Urinary bladder (tissue), 4 donors: Measurements from ENCODE around the gene COPS8. TPM values are rescaled to one million over a fixed set of nuclear protein-coding genes. Genes with fewer than 3 reads are reported as not detected.
A peak's percentile ranks its signal among the peaks of the same experiment; 100 is the strongest.

Source experiments
- DNase-seq: peaks from one replicate; pipeline ENCODE4 v3.0.0-alpha.2; 2015; ENCODE audit errors: extremely low spot score
- H3K27ac ChIP-seq: one replicate; pipeline ENCODE4 v1.5.1; 2013; ENCODE audit warnings: low read depth, mild to moderate bottlenecking, moderate library complexity
- H3K36me3 ChIP-seq: one replicate; pipeline ENCODE4 v1.6.1; 2013; ENCODE audit warnings: mild to moderate bottlenecking, moderate library complexity; ENCODE audit not compliant: insufficient read depth
- H3K4me1 ChIP-seq: one replicate; pipeline ENCODE4 v1.6.1; 2013; ENCODE audit warnings: mild to moderate bottlenecking, moderate library complexity; ENCODE audit not compliant: insufficient read depth
- H3K4me3 ChIP-seq: one replicate; pipeline ENCODE4 v1.5.1; 2013; ENCODE audit warnings: low read depth, low read length
- WGBS: extraction: QIAGEN DNeasy Blood & Tissue Kit; methylation state at CpG from one replicate; pipeline ENCODE4 v1.1.7; 2013; 5-methylcytosine and 5-hydroxymethylcytosine counted together
- polyA plus RNA-seq: library from polyadenylated mRNA; stranded (reverse); fragments of 200-250 nt; gene quantifications from one replicate; pipeline ENCODE4 v1.2.3, GENCODE V29; 2013
- total RNA-seq: library from RNA; depleted of rRNA; stranded (reverse); fragments of >200 nt; gene quantifications from one replicate; pipeline ENCODE4 v1.2.3, GENCODE V29; 2014
- donor health status: healthy with polysubstance abuse.
- donor health status: healthy.

Gene COPS8
- total and polyA plus RNA-seq, 2 donors: 58.7 to 97.0 TPM

GRCh38 chr2:237124820-237125219 lies 39.1 kb downstream of the COPS8 start:
- H3K4me3 ChIP-seq: no peak overlapping the region
- 96% methylated on average over 7 of the region's 7 CpGs for WGBS
- H3K27ac ChIP-seq: no peak overlapping the region
- no peaks in the 10 kb centered on the region for H3K4me1 ChIP-seq
- H3K36me3 ChIP-seq: no peaks in the 10 kb centered on the region
- no peak for DNase-seq

GRCh38 chr2:237125967-237126366 lies 40.3 kb downstream of the COPS8 start:
- no peak overlapping the region for H3K4me3 ChIP-seq
- WGBS: 89% methylated on average over 6 of the region's 6 CpGs

GRCh38 chr2:237126519-237127174 lies 41.0 kb downstream of the COPS8 start:
- Histone ChIP-seq H3K36me3 (no peaks in the 10 kb centered on the region), H3K4me3 (no peak overlapping the region), H3K4me1 (no peaks in the 10 kb centered on the region), H3K27ac (peak overlapping the region; percentile 19)
- no peak for DNase-seq
- WGBS: 55% methylated on average over 13 of the region's 13 CpGs

More at GRCh38 chr2:237125967-237126366, 40.3 kb downstream of the COPS8 start:
- Histone ChIP-seq H3K4me1 (no peaks in the 10 kb centered on the region), H3K36me3 (no peaks in the 10 kb centered on the region), H3K27ac (no peak overlapping the region)
- no peak for DNase-seq

GRCh38 chr2:237128026-237128703 lies 42.5 kb downstream of the COPS8 start:
- WGBS: 16% methylated on average over 11 of the region's 11 CpGs
- peak; percentile 49 for DNase-seq
- H3K4me1 ChIP-seq: no peaks in the 10 kb centered on the region
- H3K36me3 ChIP-seq: no peaks in the 10 kb centered on the region
- H3K27ac ChIP-seq: no peak overlapping the region
- H3K4me3 ChIP-seq: no peak overlapping the region

DNA sequence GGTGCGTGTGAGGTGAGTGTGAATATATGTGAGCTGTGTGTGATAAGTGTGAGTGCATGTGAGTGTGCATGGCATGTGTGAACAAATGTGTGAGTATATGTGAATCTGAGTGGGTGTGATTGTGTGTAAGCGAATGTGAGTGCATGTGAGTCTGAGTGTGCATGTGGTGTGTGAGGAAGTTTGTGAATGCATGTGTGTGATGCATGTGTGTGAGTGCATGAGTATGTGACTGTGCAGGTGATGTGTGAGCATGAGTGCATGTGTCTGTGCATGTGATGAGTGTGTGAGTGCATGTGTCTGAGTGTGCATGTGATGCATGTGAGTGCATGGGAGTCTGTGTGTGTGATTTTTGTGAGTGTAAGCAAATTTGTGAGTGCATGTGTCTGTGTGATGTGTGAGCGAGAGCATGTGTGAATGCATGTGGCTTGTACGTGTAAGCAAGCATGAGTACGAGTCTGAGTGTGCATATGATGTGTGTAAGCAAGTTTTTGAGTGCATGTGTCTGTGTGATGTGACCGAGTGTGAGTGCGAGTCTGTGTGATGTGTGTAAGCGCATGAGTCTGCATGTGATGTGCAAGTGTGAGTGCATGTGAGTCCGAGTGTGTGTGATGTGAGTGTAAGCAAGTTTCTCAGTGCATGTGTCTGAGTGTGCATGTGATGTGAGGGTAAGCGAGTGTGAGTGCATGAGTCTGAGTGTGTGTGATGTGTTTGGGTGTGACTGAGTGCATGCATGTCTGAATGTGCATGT lies 43.3 kb downstream of the COPS8 start:
- WGBS: 94% methylated on average over 10 of the region's 10 CpGs
- H3K4me3 ChIP-seq: no peak overlapping the region
- no peak for DNase-seq
- no peaks in the 10 kb centered on the region for H3K36me3 ChIP-seq
- no peaks in the 10 kb centered on the region for H3K4me1 ChIP-seq
- H3K27ac ChIP-seq: no peak overlapping the region

DNA sequence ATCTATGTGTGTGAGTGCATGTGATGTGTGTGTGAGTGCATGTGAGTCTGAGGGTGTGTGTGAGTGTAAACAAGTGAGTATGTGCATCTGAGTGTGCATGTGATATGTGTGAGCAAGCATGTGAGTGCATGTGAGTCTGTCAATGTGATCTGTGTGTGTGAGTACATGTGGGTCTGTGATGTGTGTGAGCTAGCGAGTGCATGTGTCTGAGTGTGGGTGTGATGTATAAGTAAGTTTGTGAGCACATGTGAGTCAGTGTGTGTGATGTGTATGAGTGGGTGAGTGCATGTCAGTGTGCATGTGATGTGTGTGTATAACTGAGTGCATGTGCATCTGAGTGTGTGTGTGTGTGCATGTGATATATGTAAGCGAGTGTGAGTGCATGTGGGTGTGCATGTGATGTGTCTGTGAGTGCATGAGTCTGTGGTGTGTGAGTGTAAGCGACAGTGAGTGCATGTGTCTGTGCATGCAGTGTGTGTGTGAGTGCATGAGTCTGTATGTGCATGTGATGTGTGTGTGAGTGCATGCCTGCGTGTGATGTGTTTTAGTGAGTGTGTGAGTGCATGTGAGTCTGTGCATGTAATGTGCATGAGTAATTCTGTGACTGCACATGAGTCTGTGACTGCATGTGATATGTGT lies 44.1 kb downstream of the COPS8 start:
- no peak for DNase-seq
- WGBS: 98% methylated on average over 4 of the region's 4 CpGs
- no peak overlapping the region for H3K27ac ChIP-seq
- H3K4me3 ChIP-seq: no peak overlapping the region
- H3K4me1 ChIP-seq: no peaks in the 10 kb centered on the region
- no peaks in the 10 kb centered on the region for H3K36me3 ChIP-seq

DNA sequence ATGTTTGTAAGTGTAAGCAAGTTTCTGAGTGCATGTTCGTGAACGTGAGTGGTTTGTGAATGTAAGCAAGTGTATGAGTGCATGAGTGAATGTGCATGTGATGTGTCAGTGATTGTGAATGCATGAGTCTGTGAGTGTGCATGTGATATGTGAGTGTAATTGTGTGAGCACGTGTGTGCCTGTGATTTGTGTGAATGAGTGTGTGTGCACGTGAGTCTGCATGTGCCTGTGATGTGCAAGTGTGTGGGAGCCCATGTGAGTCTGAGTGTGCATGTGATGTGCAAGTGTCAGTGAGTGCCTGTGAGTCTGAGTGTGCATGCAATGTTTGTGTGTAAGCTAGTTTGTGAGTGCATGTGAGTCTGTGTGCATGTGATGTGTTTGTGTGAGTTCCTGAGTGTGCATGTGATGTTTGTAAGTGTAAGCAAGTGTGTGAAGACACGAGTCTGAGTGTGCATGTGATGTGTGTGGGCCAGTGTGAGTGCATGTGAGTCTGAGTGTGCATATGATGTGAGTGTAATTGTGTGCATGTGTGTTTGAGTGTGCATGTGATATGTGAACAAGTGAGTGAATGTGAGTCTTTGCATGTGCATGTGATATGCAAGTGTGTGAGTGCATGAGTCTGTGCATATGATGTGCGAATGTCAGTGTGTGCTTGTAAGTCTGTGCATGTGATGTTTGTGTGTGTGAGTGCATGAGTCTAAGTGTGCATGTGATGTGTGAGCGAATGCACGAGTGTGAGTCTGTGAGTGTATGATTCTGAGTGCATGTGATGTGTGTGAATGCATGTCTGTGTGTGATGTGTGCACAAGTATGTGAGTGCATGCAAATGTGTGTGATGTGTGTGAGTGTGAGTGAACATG lies 45.1 kb downstream of the COPS8 start:
- WGBS: 95% methylated on average over 8 of the region's 8 CpGs
- Histone ChIP-seq H3K4me3 (no peak overlapping the region), H3K27ac (no peak overlapping the region), H3K4me1 (no peaks in the 10 kb centered on the region), H3K36me3 (no peaks in the 10 kb centered on the region)
- no peak for DNase-seq

DNA sequence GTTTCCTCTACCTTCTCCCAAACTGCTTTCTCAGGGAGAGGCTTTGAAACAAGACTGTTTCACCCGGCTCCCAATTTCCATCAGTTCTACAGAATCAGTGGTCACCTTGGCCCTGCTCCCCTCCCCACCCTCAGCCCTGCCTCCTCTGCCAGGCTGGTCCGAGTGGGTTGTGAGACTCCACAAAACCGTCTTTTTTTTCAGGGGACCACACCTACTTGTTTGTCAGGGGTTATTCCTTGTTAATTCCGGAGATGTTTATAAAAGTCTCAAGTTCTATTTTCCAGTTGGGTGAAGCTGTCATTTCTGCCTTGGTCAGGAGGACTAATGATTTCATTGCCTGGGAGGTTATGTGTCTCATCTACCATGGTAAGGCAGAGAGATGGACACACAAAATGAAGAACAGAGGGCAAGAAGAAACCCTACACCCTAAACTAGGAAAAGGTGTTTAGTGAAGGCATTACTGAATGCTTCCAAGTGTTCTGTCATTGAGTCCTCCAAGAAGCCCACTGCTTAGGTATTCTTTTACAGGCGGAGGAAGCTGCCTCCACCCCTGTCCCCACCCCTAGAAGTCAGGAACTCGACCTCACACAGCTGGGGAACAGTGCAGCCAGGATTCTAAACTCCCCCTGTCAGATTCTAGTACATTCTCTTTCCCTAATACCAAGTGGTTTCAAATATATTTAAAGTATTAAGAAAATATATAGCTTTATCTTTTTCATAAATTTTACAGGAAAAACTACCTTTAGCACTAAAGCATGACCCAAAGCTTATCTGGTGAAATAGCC lies 46.3 kb downstream of the COPS8 start:
- Histone ChIP-seq H3K27ac (no peak overlapping the region), H3K36me3 (no peaks in the 10 kb centered on the region), H3K4me3 (no peak overlapping the region), H3K4me1 (no peaks in the 10 kb centered on the region)
- DNase-seq: no peak
- WGBS: 44% methylated on average over 6 of the region's 6 CpGs

DNA sequence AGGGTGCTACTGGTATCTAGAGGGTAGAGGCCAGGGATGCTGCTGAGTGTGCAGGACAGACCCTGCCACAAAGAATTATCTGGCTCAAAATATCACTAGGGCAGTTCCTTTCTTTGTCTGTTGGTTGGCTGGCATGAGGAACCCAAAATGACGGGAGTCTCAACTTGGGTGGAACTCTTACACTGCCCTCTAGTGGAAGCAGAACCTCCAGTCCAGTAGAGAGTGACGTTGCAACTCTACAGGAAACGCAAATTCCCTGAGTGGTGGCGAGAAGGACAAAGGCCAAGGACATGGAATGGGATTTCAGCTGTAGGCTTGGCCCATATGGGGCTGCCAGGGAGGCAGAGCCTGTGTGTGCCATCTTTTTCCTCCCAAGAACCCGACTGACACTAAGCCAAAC lies 47.1 kb downstream of the COPS8 start:
- Histone ChIP-seq H3K36me3 (no peaks in the 10 kb centered on the region), H3K4me1 (no peaks in the 10 kb centered on the region), H3K4me3 (no peak overlapping the region), H3K27ac (no peak overlapping the region)
- DNase-seq: no peak
- 85% methylated on average over 5 of the region's 5 CpGs for WGBS

GRCh38 chr2:237134321-237135230 lies 48.9 kb downstream of the COPS8 start:
- H3K27ac ChIP-seq: no peak overlapping the region

GRCh38 chr2:237136824-237137223 lies 51.1 kb downstream of the COPS8 start:
- WGBS: 94% methylated on average over 9 of the region's 9 CpGs
- Histone ChIP-seq H3K27ac (no peak overlapping the region), H3K36me3 (no peaks in the 10 kb centered on the region), H3K4me3 (no peak overlapping the region), H3K4me1 (no peaks in the 10 kb centered on the region)
- DNase-seq: no peak

More at GRCh38 chr2:237134321-237135230, 48.9 kb downstream of the COPS8 start:
- Histone ChIP-seq H3K4me1 (no peaks in the 10 kb centered on the region), H3K4me3 (no peak overlapping the region), H3K36me3 (no peaks in the 10 kb centered on the region)
- DNase-seq: no peak
- 44% methylated on average over 4 of the region's 4 CpGs for WGBS
